ENCODE results near the gene TP53AIP1. TPM values are rescaled to one million over a fixed set of nuclear protein-coding genes. Genes with fewer than 3 reads are reported as not detected.

TP53AIP1 gene
- total and polyA plus RNA-seq, 9 of the 15 experiments (the other 6 are each of a cell fraction or from before 2014, with no cell fraction given) = not detected

DNA sequence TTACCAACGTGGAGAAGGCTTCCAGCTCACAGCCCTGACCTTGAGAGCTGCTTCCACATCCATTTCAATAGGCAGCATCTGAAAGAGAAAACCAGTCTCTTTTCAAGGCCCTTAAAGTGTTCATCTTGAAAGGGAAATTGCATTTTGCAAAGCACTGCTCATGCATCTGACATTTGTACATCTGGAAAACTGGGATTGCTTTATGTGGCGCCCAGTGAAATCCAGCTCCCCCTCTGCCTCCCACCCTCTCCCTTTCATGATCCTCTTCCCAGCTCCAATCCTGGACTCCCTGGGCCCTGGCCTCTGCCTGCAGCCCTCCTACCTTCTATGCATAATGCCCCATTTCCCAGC lies 17.4 kb downstream of the TP53AIP1 start:
- BruUV-seq (replicated peaks) = no TSS peak

DNA sequence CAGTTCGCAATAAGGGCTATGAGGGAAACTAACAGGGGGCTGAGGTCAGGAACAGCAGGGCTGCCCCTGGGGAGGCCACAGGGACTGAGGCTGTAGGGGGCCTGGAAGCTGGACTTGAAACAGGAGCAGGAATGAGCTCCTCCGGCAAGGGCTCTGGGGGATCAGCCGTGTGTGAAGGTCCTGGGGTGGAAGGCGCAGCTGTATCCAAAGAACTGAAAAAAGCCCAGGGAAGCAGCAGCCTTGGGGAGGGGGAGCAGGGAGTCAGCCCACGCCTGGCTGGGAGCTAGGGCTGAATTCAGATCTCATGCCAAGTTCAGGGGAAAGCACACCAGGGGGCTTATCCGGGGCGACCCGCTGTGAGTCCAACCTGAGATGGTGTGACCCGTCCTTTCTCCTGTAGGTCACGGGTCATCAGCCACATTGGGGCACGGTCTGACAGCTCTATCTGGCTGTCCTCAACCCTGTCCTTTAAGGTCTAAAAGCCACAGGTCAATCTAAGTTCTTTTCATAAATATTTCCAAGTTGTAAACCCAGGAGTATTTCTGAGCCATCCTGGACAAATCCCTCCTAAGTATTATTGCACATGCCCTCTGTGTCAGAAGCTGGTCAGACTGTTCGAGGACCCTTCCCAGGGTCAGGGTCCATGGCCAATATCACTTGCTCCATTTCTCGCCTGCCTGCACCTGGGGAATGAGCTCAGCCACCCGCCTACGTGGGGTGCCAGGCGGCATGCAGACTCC lies 18.0 kb downstream of the TP53AIP1 start:
- WGBS (ENCODE audit: insufficient coverage, low coverage, missing lambda C conversion rate) = 0% methylated on average over 15 of the region's 16 CpGs
- H3K27ac ChIP-seq (ENCODE audit: extremely low read depth, low read depth, low read length) = no peak overlapping the region
- H3K9me1 ChIP-seq (ENCODE audit: control insufficient read depth, insufficient read depth, low read length) = no peaks in the 10 kb centered on the region
- intact Hi-C loops (cut with micrococcal nuclease) = no loop called here
- H3K36me3 ChIP-seq (ENCODE audit: control insufficient read depth, insufficient read depth, low read length) = no peaks in the 10 kb centered on the region
- H3K9ac ChIP-seq (ENCODE audit: insufficient read depth in 1 of 2, low read depth in 2 of 2, low read length in 2 of 2) = no peak overlapping the region
- no peak overlapping the region for H3K4me3 ChIP-seq
- H3K9me3 ChIP-seq (replicated peaks; ENCODE audit: control insufficient read depth, insufficient read depth, low read depth, low read length) = no peaks in the 10 kb centered on the region
- ATAC-seq (no peak), FAIRE-seq (no peak), DNase-seq (ENCODE audit: extremely low read depth in 1 of 4, low spot score in 3 of 4) (no peak)
- H3K4me1 ChIP-seq (replicated peaks in 1 of 2; ENCODE audit: control insufficient read depth in 2 of 2, insufficient read depth in 2 of 2, low read length in 2 of 2) = no peaks in the 10 kb centered on the region
- H3K27me3 ChIP-seq (ENCODE audit: control insufficient read depth in 2 of 2, insufficient read depth in 2 of 2, low read length in 2 of 2) = peaks cover 0 to 22% of the 10 kb centered on the region in 2 experiments; a peak in 3 of 5 replicates
- POLR2A ChIA-PET = no interaction called here
- CTCF ChIA-PET (ENCODE audit: low intra/inter-chr PET ratio) = no interaction called here
- H2AFZ ChIP-seq (ENCODE audit: low read depth, low read length) = no peak overlapping the region
- no peaks in the 10 kb centered on the region for H3K79me2 ChIP-seq (ENCODE audit: control insufficient read depth, insufficient read depth, low read length)
- in situ Hi-C loops (cut with MboI) = no loop called here
- no TSS peak for BruUV-seq (replicated peaks)
- no peak overlapping the region for H3K4me2 ChIP-seq (ENCODE audit: insufficient read depth, low read length)
- H4K20me1 ChIP-seq (replicated peaks; ENCODE audit: control insufficient read depth, insufficient read depth, low read length) = no peaks in the 10 kb centered on the region
- TF ChIP-seq ESRRA (IDR thresholded peaks at IDR 0.05; ENCODE audit: borderline replicate concordance, low read depth) (no peak), SETDB1 (IDR thresholded peaks at IDR 0.05; ENCODE audit: low read length) (no peak), EP300 (IDR thresholded peaks at IDR 0.05; ENCODE audit: low read length) (no peak), TRIM28 (IDR thresholded peaks at IDR 0.05) (no peak)
- TF ChIP-seq, protein P1, sequence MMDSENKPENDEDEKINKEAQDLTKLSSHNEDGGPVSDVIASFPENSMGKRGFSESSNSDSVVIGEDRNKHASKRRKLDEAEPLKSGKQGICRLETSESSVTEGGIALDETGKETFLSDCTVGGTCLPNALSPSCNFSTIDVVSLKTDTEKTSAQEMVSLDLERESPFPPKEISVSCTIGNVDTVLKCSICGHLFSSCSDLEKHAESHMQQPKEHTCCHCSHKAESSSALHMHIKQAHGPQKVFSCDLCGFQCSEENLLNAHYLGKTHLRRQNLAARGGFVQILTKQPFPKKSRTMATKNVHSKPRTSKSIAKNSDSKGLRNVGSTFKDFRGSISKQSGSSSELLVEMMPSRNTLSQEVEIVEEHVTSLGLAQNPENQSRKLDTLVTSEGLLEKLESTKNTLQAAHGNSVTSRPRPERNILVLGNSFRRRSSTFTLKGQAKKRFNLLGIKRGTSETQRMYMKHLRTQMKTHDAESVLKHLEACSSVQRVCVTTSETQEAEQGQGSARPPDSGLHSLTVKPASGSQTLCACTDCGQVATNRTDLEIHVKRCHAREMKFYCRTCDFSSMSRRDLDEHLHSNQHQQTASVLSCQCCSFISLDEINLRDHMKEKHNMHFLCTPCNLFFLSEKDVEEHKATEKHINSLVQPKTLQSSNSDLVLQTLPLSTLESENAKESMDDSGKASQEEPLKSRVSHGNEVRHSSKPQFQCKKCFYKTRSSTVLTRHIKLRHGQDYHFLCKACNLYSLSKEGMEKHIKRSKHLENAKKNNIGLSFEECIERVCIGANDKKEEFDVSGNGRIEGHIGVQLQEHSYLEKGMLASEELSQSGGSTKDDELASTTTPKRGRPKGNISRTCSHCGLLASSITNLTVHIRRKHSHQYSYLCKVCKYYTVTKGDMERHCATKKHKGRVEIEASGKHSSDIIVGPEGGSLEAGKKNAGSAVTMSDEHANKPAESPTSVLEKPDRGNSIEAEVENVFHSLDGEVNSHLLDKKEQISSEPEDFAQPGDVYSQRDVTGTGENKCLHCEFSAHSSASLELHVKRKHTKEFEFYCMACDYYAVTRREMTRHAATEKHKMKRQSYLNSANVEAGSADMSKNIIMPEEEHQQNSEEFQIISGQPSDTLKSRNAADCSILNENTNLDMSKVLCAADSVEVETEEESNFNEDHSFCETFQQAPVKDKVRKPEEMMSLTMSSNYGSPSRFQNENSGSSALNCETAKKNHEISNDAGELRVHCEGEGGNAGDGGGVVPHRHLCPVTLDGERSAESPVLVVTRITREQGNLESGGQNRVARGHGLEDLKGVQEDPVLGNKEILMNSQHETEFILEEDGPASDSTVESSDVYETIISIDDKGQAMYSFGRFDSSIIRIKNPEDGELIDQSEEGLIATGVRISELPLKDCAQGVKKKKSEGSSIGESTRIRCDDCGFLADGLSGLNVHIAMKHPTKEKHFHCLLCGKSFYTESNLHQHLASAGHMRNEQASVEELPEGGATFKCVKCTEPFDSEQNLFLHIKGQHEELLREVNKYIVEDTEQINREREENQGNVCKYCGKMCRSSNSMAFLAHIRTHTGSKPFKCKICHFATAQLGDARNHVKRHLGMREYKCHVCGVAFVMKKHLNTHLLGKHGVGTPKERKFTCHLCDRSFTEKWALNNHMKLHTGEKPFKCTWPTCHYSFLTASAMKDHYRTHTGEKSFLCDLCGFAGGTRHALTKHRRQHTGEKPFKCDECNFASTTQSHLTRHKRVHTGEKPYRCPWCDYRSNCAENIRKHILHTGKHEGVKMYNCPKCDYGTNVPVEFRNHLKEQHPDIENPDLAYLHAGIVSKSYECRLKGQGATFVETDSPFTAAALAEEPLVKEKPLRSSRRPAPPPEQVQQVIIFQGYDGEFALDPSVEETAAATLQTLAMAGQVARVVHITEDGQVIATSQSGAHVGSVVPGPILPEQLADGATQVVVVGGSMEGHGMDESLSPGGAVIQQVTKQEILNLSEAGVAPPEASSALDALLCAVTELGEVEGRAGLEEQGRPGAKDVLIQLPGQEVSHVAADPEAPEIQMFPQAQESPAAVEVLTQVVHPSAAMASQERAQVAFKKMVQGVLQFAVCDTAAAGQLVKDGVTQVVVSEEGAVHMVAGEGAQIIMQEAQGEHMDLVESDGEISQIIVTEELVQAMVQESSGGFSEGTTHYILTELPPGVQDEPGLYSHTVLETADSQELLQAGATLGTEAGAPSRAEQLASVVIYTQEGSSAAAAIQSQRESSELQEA (IDR thresholded peaks at IDR 0.05; ENCODE audit: low read depth) = no peak

More for the DNA sequence above, 17.4 kb downstream of the TP53AIP1 start:
- Histone ChIP-seq H3K27me3 (ENCODE audit: control insufficient read depth in 2 of 2, insufficient read depth in 2 of 2, low read length in 2 of 2) (peaks cover 0 to 18% of the 10 kb centered on the region in 2 experiments; a peak in 3 of 5 replicates), H3K4me1 (replicated peaks in 1 of 2; ENCODE audit: control insufficient read depth in 2 of 2, insufficient read depth in 2 of 2, low read length in 2 of 2) (no peaks in the 10 kb centered on the region), H3K9me1 (ENCODE audit: control insufficient read depth, insufficient read depth, low read length) (no peaks in the 10 kb centered on the region), H3K9ac (ENCODE audit: insufficient read depth in 1 of 2, low read depth in 2 of 2, low read length in 2 of 2) (no peak overlapping the region), H3K36me3 (ENCODE audit: control insufficient read depth, insufficient read depth, low read length) (no peaks in the 10 kb centered on the region), H2AFZ (ENCODE audit: low read depth, low read length) (no peak overlapping the region), H3K27ac (ENCODE audit: extremely low read depth, low read depth, low read length) (no peak overlapping the region), H3K79me2 (ENCODE audit: control insufficient read depth, insufficient read depth, low read length) (no peaks in the 10 kb centered on the region), H4K20me1 (replicated peaks; ENCODE audit: control insufficient read depth, insufficient read depth, low read length) (no peaks in the 10 kb centered on the region), H3K9me3 (replicated peaks; ENCODE audit: control insufficient read depth, insufficient read depth, low read depth, low read length) (no peaks in the 10 kb centered on the region), H3K4me2 (ENCODE audit: insufficient read depth, low read length) (no peak overlapping the region), H3K4me3 (no peak overlapping the region)
- in situ Hi-C loops (cut with MboI) (no loop called here), intact Hi-C loops (cut with micrococcal nuclease) (no loop called here)
- ATAC-seq (no peak), DNase-seq (ENCODE audit: extremely low read depth in 1 of 4, low spot score in 3 of 4) (no peak), FAIRE-seq (no peak)
- no peak for TF ChIP-seq NRF1 (conservative IDR thresholded peaks at IDR 0.05 in 1 of 2, IDR thresholded peaks at IDR 0.05 in 1 of 2)
- POLR2A ChIA-PET = no interaction called here
- CTCF ChIA-PET (ENCODE audit: low intra/inter-chr PET ratio) = no interaction called here
- WGBS (ENCODE audit: insufficient coverage, low coverage, missing lambda C conversion rate) = 0% methylated on average over 2 of the region's 2 CpGs

All from K562 (cell line).